Astrocyte (in vitro differentiated cells and primary cell): ENCODE data around the gene NPHS2.

ENCODE experiments used
- EZH2 ChIP-seq: IDR thresholded peaks from 2 replicates; pipeline ENCODE4 v1.6.1; 2012; ENCODE audit warnings: mild to moderate bottlenecking, low read length, inconsistent platforms; ENCODE audit not compliant: insufficient read depth
- TF ChIP-seq, protein P1 (sequence below): IDR thresholded peaks from 2 replicates; pipeline ENCODE4 v1.5.1; 2011; ENCODE audit warnings: low read depth, mild to moderate bottlenecking, inconsistent platforms, low read length, moderate library complexity; ENCODE audit not compliant: insufficient read depth

DNA sequence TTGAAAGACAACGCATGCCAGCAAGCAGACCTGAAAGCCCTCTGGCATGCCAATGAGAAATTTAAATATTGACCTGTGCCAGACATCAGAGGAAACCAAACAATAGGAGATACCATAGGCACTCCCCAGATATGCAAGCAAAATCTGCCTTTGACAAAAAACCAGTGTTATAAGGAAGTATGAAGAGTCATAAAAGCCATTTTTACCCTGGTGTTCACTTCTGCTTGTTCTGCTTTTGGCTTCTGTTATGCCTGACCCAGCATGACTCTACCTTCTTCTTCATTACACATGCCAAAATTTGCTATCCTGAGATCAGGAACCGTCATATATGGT, 26.4 kb downstream of the NPHS2 start:
- TF ChIP-seq, protein P1, sequence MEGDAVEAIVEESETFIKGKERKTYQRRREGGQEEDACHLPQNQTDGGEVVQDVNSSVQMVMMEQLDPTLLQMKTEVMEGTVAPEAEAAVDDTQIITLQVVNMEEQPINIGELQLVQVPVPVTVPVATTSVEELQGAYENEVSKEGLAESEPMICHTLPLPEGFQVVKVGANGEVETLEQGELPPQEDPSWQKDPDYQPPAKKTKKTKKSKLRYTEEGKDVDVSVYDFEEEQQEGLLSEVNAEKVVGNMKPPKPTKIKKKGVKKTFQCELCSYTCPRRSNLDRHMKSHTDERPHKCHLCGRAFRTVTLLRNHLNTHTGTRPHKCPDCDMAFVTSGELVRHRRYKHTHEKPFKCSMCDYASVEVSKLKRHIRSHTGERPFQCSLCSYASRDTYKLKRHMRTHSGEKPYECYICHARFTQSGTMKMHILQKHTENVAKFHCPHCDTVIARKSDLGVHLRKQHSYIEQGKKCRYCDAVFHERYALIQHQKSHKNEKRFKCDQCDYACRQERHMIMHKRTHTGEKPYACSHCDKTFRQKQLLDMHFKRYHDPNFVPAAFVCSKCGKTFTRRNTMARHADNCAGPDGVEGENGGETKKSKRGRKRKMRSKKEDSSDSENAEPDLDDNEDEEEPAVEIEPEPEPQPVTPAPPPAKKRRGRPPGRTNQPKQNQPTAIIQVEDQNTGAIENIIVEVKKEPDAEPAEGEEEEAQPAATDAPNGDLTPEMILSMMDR = no peak
- TF ChIP-seq EZH2 = no peak
